GM21360 (cell line): ENCODE measurements around the gene STK11.

Source experiments
- ATAC-seq: cut with Tn5 transposase; IDR thresholded peaks from one replicate; pipeline ENCODE4 v1.9.1; 2021; ENCODE audit warnings: mild to moderate bottlenecking, moderate library complexity; ENCODE audit not compliant: unreplicated experiment

The STK11 gene

DNA sequence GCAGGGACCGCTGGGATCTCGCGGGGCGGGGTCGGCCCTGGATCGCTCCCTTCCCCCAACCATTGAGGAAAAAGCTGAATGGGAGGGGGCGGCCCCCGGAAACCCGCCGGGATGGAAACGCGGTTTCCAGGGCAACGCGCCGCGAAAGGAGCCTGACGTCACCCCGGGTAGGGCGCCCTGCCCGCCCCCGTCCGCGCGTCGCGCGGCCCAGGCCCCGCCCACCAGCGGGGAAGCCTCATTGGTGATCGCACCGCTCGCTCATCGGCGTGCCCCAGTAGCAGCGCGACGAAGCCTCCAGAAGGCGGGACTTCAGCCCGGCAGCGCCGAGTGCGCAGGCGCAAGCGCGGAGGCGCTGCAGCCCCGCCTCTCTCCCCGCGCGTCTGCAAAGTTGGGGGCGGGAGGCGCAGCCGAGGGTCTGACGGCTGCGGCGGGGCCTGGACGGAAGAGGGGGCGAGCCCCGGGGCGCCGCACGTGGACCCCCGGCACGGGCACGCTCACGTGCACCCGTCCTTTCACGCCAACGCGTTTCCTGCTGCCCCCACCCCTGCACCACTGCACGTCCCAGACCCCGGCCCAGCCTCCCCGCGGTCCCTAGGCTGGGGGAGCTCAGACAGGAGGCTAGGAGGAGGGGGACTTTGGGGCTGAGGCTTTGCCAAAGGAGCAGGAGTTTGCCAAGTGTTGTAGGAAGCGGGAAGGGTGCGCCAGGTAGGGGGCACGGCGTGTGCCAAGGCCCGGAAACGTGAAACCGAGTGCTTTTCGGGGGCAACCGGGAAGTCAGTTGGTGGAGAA lies 55.4 kb downstream of the STK11 start:
- ATAC-seq: peak; percentile 51

DNA sequence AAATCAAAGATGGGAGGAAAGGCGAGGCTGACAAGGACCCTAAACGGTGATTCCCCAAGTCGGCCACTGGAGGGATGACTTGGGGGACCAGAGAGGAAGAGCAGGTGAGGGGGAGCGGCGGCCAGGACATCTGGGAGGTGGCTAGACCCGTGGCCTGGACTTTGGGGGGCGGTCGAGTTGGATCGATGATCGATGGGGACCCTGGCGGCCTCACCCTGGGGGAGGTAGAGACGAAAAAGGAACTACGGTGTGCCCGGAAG lies 55.9 kb downstream of the STK11 start:
- ATAC-seq: no peak

GRCh38 chr19:1261798-1262622 lies 56.4 kb downstream of the STK11 start:
- no peak for ATAC-seq

DNA sequence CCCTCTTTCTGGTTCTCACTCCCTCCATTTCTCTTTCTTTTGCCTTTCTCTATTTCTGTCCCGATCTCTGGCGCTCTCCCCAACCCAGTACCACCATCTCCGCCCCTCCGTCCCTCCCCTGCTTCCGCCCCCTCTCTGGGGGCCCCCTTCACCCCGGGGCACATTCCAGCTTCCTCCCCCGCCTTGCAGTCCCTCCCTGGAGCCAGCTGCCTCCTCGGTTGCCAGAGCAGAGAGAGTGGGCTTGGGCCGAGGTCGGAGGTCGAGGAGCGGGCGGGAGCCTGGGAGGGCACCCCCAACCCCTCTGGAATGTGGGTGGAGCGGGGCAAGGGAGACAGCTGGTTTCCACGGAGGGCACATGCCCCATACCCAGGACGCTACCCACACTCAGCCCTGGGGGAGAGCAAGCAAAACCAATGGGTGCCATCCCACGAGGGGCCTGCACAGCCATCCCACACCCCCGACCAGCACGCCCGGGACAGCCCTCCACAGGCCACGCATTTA lies 57.1 kb downstream of the STK11 start:
- ATAC-seq: no peak

DNA sequence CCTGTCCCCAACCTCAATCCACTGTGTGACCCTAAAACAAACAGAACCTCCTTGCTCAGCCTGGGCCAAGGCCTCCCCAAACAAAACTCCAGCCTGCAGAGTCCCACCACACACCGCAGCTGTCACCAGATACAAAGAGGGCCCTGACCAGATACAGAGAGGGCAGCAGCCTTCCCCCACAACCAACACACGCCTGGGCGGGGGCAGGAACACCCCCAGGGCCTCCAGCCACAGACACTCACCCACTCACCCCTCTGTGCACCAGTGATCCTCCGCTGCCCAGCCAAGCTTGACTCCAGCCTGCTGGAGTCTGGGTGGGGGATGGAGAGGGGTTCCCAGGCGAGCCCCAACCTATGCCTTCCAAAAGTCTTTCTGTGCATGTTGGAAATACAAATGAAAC lies 57.6 kb downstream of the STK11 start:
- no peak for ATAC-seq

DNA sequence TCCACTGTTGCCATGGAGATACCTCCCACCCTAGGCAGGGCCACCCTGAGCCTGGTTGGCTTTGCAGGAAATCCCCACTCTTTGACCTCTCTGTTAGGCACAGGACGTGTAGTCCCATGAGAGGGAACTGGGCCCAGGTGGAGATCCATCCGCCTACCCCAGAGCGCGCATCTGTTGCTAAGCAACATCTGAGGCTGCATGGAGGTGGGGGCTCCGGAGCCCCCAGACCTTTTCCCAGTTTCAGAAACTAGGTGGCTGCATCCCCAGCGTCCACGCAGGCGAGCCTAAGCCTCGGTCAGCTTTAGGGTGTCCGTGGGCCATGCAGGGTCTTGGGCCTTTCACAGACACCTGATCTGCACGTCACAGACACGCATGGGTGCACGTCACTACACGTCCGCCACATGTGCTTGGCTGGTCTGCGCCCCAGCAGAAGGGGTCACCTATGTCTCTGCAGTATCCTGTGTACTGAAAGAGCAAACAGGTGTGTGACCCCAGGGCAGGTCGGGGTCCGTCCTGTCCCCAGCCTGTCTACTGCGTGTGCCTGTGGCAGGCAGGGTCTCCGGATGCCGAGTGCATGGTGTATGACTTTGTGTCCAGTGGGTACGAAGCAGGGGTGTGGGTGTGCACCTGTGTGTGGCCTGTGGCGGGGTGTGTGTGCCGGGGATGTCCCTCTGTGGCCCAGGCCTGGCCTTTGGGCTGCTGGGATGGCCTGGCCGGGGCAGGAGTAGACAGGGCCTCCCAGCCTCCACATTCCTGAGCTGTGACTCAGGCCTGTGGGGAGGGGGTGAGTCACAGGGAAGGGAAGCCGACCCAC lies 59.4 kb downstream of the STK11 start:
- ATAC-seq: no peak

DNA sequence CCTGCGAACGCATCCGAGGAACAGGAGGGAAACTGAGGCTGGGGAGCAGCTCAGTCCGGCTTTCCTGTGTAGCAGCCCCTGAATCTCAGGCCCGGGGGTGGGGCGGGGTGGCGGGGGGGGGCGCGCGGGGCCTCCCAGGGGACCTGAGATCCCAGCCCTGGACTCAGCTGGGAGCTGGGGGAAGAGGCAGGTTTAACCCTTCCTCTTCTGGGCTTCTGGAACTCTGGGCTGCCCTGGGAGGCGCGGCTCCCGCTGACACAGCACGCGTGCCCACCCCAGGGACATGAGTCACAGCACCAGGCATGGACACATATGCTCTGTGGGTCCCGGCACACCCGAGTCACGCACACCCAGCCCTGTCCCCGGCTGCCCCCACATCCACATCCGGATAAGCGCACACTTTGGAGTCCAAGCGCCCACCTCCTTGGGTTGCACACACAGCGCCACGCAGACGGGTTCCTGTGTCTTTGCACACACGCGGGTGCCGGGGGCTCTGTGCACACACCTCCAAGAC lies 60.1 kb downstream of the STK11 start:
- peak; percentile 0 for ATAC-seq

DNA sequence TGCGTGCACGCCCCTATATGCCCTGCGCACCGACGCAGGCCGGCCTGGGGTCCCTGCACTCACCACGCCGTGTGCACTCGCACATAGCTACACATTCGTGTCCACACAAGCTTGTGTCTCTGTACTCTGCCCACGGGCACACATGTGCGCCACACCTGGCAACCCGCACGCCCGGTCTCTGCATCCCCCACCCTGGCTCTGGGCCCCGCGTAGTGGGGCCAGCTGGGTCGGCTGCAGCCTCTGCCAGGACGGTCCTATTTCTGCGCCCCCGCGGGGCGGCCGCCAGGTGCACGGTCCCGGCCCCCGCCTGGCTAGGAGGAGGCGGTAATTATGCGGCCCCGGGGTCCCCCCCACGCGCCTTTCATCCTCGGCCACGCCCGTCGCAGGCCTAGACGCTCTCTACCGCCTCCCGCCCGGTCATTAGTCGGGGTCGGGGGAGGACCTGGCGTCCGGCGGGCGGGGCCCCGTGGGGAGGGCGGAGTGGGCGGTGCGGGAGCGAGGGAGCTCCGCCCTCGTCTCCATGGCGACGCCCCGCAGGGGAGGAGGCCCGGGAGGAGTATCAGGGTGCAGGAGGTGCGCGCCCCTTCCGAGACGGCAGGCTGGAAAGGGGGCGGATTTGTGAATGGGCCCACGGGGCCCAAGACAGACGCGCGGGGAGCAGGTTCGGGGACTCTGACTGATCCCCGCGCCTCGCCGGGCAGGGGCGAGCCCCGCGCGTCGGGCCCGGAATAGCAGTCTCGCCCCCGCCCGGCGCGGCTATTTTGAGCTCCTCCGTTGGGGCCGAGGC lies 60.7 kb downstream of the STK11 start:
- peak; percentile 23 for ATAC-seq

DNA sequence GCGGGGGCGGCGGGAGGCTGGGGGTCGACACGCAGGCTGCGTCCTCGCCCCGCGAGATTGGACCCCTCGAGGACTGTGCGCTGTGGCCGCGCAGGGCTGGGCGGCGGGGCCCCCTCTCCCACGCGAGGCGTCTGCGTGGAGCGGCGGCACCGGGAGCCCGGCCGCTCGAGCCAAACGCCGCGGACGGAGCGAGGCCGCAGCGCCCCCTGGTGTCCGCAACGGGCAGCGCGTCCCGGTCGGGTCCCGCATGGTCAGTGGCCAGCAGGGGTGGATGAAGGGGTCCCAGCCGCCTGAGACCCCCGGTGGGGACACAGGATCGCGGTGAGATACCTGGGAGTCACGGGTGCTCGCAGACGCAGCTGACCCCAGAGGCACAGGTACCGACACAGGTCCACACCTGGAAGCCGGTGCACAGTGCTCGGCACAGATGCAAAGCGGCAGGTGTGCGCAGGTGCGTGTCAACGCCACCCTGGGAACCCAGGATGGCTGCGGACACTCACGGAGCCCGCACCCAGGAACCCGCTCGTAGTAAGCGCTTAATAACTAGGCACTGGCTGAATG lies 61.4 kb downstream of the STK11 start:
- peak; percentile 3 for ATAC-seq

DNA sequence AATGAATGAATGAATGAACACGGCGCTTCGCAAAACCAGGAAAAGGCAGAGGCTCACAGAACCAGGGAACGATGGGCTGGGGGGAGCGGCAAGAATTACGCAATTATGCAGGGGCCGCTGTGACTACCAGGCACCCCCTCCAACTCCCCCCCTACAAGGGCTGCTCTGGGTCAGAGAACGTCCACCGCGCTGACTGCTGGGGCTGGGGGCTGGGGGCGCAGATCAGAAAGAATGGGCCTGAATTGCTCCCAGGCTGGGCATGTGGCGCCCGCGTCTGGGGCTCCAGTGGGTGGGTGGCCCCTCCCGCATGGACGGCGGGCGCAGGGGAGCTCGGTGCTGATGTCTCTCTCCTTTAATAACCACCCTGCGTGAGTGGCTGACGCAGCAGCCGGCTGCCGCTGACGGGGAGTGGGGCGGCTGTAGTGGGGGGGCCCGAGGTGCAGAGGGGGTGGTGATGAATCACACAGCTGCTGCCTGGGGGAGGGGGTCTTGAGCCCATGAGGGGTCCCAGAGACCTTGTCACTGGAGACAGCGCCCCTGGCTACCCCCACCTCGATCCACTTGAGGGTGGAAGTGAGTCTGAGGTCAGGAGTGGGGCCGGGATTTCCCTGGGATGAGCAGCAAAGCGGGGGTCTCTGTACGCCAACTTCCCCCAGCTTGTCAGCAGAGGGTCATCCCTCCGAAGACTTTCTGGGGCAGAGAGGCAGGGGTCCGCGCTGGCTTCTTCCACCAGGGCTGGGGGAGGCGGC lies 62.1 kb downstream of the STK11 start:
- ATAC-seq: no peak

DNA sequence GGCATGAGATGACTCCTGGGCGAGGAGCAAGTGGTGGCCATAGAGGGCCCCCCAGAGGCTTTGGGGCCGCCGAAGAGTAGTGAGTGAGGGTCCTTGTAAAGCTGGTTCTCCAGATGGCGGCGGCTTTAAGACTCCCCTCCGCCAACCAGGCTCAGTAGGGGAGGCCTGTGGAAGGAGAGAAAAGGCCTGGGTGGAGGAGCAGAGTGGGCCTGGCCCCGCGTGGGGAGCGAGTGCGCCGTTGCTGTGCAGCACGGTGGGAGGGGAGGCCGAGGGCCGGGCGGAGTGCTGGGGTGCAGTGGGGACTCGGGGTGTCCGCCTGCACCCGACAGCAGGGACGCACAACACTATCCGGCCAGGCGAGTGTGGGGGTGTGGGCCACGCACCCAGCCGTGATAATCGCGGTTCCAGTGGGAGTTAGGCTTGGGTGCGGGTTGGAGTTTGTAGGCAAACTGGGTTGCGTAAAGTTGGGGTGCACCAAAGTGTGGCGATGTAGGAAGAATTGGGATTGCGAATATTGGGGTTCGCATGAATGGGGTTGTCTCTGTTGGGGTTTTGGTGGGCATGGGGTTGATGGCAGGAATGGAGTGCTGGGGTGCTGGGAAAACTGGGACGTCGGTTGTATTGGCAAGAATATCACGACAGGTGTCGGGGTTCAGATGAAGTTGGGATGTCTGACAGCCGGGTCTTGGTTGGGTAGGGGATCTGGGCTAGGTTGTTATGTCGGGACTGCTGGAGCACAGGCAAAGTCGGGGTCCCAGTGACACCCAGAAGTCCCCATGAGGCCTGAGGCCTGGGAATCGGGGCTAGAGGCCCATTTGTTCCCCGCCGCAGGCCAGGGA lies 62.9 kb downstream of the STK11 start:
- no peak for ATAC-seq

DNA sequence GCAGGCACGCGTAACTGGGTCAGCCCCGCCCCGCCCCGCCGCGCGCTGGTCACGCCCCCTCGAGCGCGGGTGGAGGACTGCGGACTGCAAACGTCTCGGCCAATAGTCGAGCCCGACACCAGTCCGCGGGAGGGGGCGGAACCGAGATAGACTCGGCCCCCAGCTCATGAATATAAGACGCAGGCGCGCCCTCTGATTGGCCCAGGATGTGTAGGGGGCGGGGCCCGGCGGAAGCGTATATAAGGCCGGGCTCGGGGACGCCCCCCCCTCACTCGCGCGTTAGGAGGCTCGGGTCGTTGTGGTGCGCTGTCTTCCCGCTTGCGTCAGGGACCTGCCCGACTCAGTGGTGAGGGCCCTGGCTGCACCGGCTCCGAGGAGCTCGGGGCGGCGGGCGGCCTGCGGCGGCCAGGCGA lies 63.5 kb downstream of the STK11 start, which contains the start of gene CIRBP:
TSS of gene CIRBP (plus strand) at position 268 of the 413 bp plus-strand sequence. CDS start 1,602 bp downstream, outside the sequence.
- ATAC-seq: peak; percentile 44

DNA sequence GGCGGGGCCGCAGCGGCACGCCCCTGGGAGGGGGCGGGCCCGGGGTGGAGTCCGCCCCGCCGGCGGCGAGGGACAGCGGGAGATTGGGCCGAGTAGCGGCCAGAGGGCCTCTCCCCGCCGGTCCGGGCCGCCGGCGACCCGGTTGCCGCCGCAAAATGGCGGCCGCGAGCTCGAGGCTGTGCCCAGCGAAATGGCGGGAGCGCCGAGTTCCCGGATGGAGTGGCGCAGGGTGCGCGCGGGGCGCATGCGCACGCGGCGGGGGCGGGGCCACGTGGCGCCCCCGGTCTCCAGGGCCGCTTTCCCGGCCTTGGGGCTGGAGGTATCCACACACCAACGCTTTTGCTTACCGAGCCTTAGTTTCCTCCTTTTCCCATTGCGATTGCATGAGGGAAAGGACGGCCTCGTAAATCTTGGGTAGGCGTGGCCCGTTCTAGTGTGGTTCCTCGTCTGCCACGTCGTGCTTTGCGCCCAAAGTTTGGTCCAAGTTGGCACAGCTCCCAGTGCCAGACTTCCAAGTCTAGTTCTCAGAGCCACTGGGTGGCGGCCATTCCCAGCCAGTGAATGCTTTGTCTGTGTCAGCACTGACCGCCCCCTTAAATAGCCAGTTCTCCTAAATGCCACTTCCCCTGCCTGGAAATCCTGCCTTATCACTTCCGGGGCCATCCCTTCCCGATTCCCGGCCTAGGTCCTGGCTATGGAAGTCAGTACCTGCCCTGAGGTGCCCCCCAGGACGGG lies 64.1 kb downstream of the STK11 start:
- ATAC-seq: peak; percentile 13

- no peak for ATAC-seq
Measured at GRCh38 chr19:1270213-1270853, 64.8 kb downstream of the STK11 start.

DNA sequence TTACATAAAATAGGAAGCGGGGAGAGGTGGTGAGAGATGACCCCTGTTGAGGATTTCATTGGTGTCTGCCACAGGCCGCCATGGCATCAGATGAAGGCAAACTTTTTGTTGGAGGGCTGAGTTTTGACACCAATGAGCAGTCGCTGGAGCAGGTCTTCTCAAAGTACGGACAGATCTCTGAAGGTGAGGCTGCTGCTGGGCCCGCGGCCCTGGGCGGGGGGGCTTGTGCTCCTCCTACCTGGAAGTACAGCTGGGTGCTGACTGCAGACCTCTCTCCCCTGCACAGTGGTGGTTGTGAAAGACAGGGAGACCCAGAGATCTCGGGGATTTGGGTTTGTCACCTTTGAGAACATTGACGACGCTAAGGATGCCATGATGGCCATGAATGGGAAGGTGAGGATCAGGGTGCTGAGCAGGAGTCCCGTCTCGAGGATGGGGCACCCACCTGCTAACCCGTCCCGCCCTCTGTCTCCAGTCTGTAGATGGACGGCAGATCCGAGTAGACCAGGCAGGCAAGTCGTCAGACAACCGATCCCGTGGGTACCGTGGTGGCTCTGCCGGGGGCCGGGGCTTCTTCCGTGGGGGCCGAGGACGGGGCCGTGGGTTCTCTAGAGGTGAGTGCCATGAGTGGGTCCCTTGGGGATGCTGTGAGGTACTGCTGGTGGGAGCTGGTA lies 65.4 kb downstream of the STK11 start:
- no peak for ATAC-seq

GRCh38 chr19:1271528-1272422 lies 66.2 kb downstream of the STK11 start:
- ATAC-seq: no peak
